T-cell (primary cell): ENCODE measurements around the gene ERBB2. TPM values are rescaled to one million over a fixed set of nuclear protein-coding genes. Genes with fewer than 3 reads are reported as not detected.
A peak's percentile ranks its signal among the peaks of the same experiment; 100 is the strongest.

Experiments used
- ATAC-seq, 4 experiments: fragments of 200-7000 bp in 3 of 4; fragments of 150-1000 bp in 1 of 4; cut with Tn5 transposase; replicated peaks in 1 of 4; 1 replicate in 3 of 4; 2 replicates in 1 of 4; pipeline ENCODE4 v1.10.0; 2021; ENCODE audit warnings: moderate library complexity in 3 of 4, mild to moderate bottlenecking in 2 of 4, moderate number of reproducible peaks in 1 of 4
- CTCF ChIA-PET, 2 donors: fragments of 300-600 bp; sonication (Branson Sonifier 250); formaldehyde crosslinking; loops; one replicate each; lab custom pipeline; 2022; ENCODE audit warnings: antibody characterized with exemption in 2 of 2; lab: Charles Lee
- POLR2A ChIA-PET, 2 donors: fragments of 300-600 bp; sonication (Branson Sonifier 250); formaldehyde crosslinking; loops; one replicate each; lab custom pipeline; 2022; ENCODE audit warnings: antibody characterized with exemption in 2 of 2; lab: Charles Lee
- DNase-seq, 35 experiments: peaks; one replicate each; pipeline versions ENCODE4 v3.0.0 to v3.0.0-alpha.2; 2013 to 2023
- H3K27ac ChIP-seq: one replicate; pipeline ENCODE4 v1.5.1; 2013; ENCODE audit warnings: low read length
- H3K27me3 ChIP-seq, 2 experiments: replicated peaks in 1 of 2; 1 replicate in 1 of 2; 2 replicates in 1 of 2; pipeline versions ENCODE4 v1.6.1 to v1.7.0; 2013; ENCODE audit warnings: low read length in 1 of 2, mixed read lengths in 1 of 2; ENCODE audit not compliant: control insufficient read depth in 2 of 2, insufficient read depth in 2 of 2; ENCODE audit errors: extremely low read depth in 1 of 2
- H3K36me3 ChIP-seq, 2 donors: 1 replicate in 1 of 2; 2 replicates in 1 of 2; pipeline versions ENCODE4 v1.6.1 to v1.7.0; 2013; ENCODE audit warnings: low read length in 1 of 2; ENCODE audit not compliant: control insufficient read depth in 2 of 2, insufficient read depth in 1 of 2; ENCODE audit errors: extremely low read depth in 1 of 2
- H3K4me1 ChIP-seq, 2 experiments: 1 replicate in 1 of 2; 2 replicates in 1 of 2; pipeline versions ENCODE4 v1.6.1 to v1.7.0; 2013; ENCODE audit warnings: low read length in 2 of 2, mixed read lengths in 1 of 2; ENCODE audit not compliant: insufficient read depth in 2 of 2, control insufficient read depth in 1 of 2; ENCODE audit errors: extremely low read depth in 1 of 2
- H3K4me3 ChIP-seq, 2 donors: 1 replicate in 1 of 2; 2 replicates in 1 of 2; pipeline versions ENCODE4 v1.5.1 to v1.7.0; 2013; ENCODE audit warnings: mild to moderate bottlenecking in 2 of 2, low read length in 1 of 2, moderate library complexity in 1 of 2; ENCODE audit not compliant: control insufficient read depth in 1 of 2; ENCODE audit errors: extremely low read depth in 1 of 2
- H3K9me3 ChIP-seq: 2 replicates; pipeline ENCODE4 v1.7.0; 2013
- H3K27ac Mint-ChIP-seq, 2 donors: one replicate each; pipeline ENCODE4 v1.8.0; 2020 to 2021; ENCODE audit warnings: mild to moderate bottlenecking in 2 of 2, mixed read lengths in 2 of 2
- H3K27me3 Mint-ChIP-seq, 2 donors: one replicate each; pipeline ENCODE4 v1.8.0; 2021 to 2022; ENCODE audit warnings: mixed read lengths in 2 of 2
- H3K36me3 Mint-ChIP-seq: one replicate; pipeline ENCODE4 v1.8.0; 2021; ENCODE audit warnings: mixed read lengths
- H3K4me1 Mint-ChIP-seq, 3 donors: one replicate each; pipeline ENCODE4 v1.8.0; 2020 to 2022; ENCODE audit warnings: mixed read lengths in 3 of 3, mild to moderate bottlenecking in 1 of 3
- H3K4me3 Mint-ChIP-seq, 3 donors: one replicate each; pipeline ENCODE4 v1.8.0; 2020 to 2022; ENCODE audit warnings: mild to moderate bottlenecking in 3 of 3, mixed read lengths in 3 of 3, moderate library complexity in 3 of 3
- H3K9me3 Mint-ChIP-seq, 3 donors: one replicate each; pipeline ENCODE4 v1.8.0; 2020 to 2022; ENCODE audit warnings: mixed read lengths in 3 of 3
- WGBS: methylation state at CpG from one replicate; pipeline ENCODE4 v1.1.5; 2013; ENCODE audit warnings: missing lambda C conversion rate; ENCODE audit not compliant: insufficient coverage; 5-methylcytosine and 5-hydroxymethylcytosine counted together
- total RNA-seq, 35 experiments: library from RNA in 6 of 35; stranded (reverse) in 6 of 35; fragments of 120-200 nt in 1 of 35; gene quantifications; one replicate each; pipeline versions ENCODE4 v1.2.1 to v1.2.4 and lab custom pipeline; 2013 to 2026

The ERBB2 gene
- total RNA-seq, 5 donors from 2014 or later (not counting 1 experiment from before 2014, with no cell fraction given): 4.1 to 8.8 (median 6.0) TPM

DNA sequence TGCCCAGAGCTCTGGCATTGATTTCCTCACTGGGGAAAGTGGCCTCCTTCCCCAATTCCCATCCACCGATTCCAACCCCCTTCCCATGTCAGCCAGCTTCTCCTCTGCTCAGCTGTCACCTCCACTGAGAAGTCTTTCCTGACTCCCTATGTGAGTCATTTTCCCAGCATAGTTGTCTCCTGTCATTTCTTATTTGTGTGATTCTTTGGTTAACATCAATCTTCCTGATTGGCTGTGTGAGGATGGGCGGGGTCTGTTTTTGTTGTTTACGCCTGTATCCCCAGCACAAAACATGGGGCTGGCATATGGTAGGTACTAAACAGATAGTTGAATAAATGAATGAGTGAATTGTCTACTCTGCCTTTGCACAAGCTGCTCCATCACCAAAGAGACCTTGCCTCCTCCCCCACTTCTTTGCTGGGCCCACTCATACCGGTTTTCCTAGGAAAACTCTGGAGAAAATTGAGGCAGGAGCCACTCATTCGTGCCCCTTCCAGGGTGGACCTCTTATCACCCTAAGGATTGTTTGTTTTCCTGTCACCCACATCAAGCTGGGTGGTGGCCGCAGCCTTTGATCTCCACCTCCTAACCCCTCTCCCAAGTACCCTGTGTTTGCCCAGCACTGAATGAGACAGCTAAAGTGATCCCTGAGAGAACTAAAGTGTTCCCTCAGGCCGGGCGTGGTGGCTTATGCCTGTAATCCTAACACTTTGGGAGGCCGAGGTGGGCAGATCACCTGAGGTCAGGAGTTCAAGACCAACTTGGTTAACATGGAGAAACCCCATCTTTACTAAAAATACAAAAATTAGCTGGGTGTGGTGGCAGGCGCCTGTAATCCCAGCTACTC, 36.7 kb downstream of the ERBB2 start:
- ChIA-PET CTCF (interaction anchor here in 1 of 2 donors (0.6 to 0.7 kb wide), 2 partner anchors 13 to 112 kb away, joined by 4 to 6 read pairs; no protein-coding TSS in a partner anchor), POLR2A (no interaction called here)
- peaks cover 10 to 19% (median 12%) of the 10 kb centered on the region in 3 donors for H3K4me1 Mint-ChIP-seq
- DNase-seq (no peak), ATAC-seq (no peak)
- peaks cover 0 to 47% of the 10 kb centered on the region in 2 experiments for H3K27me3 ChIP-seq
- H3K4me3 Mint-ChIP-seq: no peak overlapping the region
- H3K27ac Mint-ChIP-seq: no peak overlapping the region
- H3K36me3 Mint-ChIP-seq: no peaks in the 10 kb centered on the region
- peaks cover 4 to 26% of the 10 kb centered on the region in 2 experiments for H3K4me1 ChIP-seq
- H3K9me3 ChIP-seq: no peaks in the 10 kb centered on the region
- H3K36me3 ChIP-seq: no peaks in the 10 kb centered on the region
- H3K4me3 ChIP-seq: no peak overlapping the region
- no peak overlapping the region for H3K27ac ChIP-seq
- 92% methylated on average over 5 of the region's 10 CpGs for WGBS
- H3K27me3 Mint-ChIP-seq: peaks cover 8 to 25% of the 10 kb centered on the region in 2 donors
- no peaks in the 10 kb centered on the region for H3K9me3 Mint-ChIP-seq

DNA sequence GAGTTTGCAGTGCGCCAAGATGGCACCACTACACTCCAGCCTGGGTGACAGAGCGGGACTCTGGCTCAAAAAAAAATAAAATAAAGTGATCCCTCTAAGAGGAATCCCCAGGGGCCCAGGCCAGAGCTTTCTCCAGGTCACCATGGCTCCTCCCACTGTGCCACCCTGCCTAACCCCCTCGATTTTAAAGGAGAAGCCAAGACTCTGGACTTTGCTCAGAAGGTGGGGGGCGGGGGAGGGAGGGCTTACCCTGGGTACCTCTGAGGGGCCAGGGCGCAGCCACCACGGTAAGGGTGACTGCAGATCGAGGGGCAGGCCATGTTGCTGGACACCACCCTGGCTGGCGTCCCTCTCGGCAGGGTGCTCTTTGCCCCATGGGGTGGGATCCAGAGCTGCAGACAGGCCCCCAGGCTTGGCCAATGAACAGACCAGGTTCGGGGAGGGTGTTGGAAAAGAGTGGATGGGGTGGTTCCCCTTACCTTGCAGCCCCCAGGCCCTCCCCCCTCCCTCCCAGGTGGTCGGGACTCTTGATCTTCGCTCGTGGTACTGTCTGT, 37.4 kb downstream of the ERBB2 start:
- POLR2A ChIA-PET: no interaction called here
- H3K4me1 ChIP-seq: peaks cover 4 to 26% of the 10 kb centered on the region in 2 experiments
- ATAC-seq: no peak
- Mint-ChIP-seq H3K36me3 (no peaks in the 10 kb centered on the region), H3K4me1 (peaks cover 10 to 19% (median 12%) of the 10 kb centered on the region in 3 donors), H3K27me3 (peaks cover 8 to 25% of the 10 kb centered on the region in 2 donors), H3K9me3 (no peaks in the 10 kb centered on the region), H3K27ac (no peak overlapping the region), H3K4me3 (peak overlapping the region in 1 of 3 donors; percentile 82)
- peaks cover 0 to 51% of the 10 kb centered on the region in 2 experiments for H3K27me3 ChIP-seq
- no peak overlapping the region for H3K27ac ChIP-seq
- DNase-seq: no peak
- no peaks in the 10 kb centered on the region for H3K9me3 ChIP-seq
- H3K36me3 ChIP-seq: no peaks in the 10 kb centered on the region
- CTCF ChIA-PET: interaction anchor here in 1 of 2 donors (0.6 to 0.7 kb wide), 2 partner anchors 12 to 113 kb away, joined by 4 to 6 read pairs; no protein-coding TSS in a partner anchor
- no peak overlapping the region for H3K4me3 ChIP-seq
- WGBS: 89% methylated on average over 8 of the region's 13 CpGs

DNA sequence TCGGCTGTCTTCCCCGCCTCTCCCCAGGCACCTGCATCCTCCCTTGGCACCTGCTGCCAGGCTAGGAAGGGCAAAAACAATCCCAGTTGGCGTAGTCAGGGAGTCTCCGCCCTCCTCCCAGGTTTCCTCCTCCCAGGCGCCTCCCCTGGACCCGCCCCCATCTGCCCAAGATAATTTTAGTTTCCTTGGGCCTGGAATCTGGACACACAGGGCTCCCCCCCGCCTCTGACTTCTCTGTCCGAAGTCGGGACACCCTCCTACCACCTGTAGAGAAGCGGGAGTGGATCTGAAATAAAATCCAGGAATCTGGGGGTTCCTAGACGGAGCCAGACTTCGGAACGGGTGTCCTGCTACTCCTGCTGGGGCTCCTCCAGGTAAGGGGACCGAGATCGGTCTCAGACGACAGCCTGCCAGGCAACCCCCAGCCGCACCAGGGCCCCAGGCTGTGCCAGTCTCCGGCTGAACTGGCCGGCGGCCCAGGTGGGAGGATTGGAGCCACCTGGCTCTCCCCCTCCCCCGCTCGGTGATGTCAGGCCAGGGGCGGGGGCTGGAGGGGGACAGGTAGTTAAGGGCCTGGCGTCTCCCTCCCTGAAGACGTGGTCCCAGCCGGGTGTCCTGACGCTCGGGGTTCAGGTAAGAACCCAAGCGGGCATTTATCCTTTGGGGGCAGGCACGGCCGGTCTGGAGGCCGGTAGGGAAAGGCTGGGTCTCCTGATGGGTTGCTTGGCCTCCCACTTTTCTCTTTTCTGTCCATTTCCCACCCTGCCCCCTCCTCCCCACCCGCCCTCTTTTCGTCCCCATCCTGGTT, 38.1 kb downstream of the ERBB2 start, which contains the start of gene GRB7:
Gene GRB7 (plus strand): TSS at position 179 of the 808 bp plus-strand sequence. CDS start 4,364 bp downstream, outside the sequence.
- Histone ChIP-seq H3K4me1 (peaks cover 4 to 26% of the 10 kb centered on the region in 2 experiments), H3K27me3 (peaks cover 0 to 58% of the 10 kb centered on the region in 2 experiments), H3K27ac (no peak within 1 kb of the TSS), H3K4me3 (peak within 1 kb of the TSS; percentile 19 to 44), H3K9me3 (no peaks in the 10 kb centered on the region), H3K36me3 (no peaks in the 10 kb centered on the region)
- H3K36me3 Mint-ChIP-seq: no peaks in the 10 kb centered on the region
- ChIA-PET POLR2A (no interaction called here), CTCF (no interaction called here)
- peaks cover 8 to 28% of the 10 kb centered on the region in 2 donors for H3K27me3 Mint-ChIP-seq
- ATAC-seq (peak in 3 of 4 experiments; percentile 4 to 36 (median 21)), DNase-seq (no peak)
- no peaks in the 10 kb centered on the region for H3K9me3 Mint-ChIP-seq
- H3K27ac Mint-ChIP-seq: peak within 1 kb of the TSS in 1 of 2 donors; percentile 61
- peaks cover 10 to 19% (median 12%) of the 10 kb centered on the region in 3 donors for H3K4me1 Mint-ChIP-seq
- 54% methylated on average over 21 of the region's 34 CpGs for WGBS
- H3K4me3 Mint-ChIP-seq: peak within 1 kb of the TSS; percentile 55 to 82 (median 68)

DNA sequence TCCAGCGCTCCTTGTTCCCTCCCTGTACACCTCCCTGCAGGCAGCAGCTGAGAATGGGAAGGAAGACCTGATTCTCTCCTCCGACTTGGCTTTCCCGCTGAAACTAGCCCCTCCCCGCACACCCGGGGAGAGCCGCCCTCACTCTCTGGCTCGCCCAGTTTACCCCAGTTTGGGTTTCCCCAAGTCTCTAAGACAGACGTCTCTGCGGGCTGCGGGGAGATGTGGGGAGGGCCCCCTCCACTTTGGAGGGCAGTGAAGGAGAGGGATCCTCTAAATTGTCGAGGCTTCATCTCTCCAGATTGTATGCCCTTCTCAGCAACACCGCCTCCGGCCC, 38.7 kb downstream of the ERBB2 start:
- Mint-ChIP-seq H3K36me3 (no peaks in the 10 kb centered on the region), H3K27ac (peak overlapping the region in 1 of 2 donors; percentile 61), H3K27me3 (peaks cover 8 to 31% of the 10 kb centered on the region in 2 donors), H3K4me3 (peak overlapping the region; percentile 55 to 82 (median 68)), H3K9me3 (no peaks in the 10 kb centered on the region), H3K4me1 (peaks cover 10 to 19% (median 12%) of the 10 kb centered on the region in 3 donors)
- 10% methylated on average over 6 of the region's 13 CpGs for WGBS
- Histone ChIP-seq H3K9me3 (no peaks in the 10 kb centered on the region), H3K4me1 (peaks cover 4 to 26% of the 10 kb centered on the region in 2 experiments), H3K27me3 (peaks cover 0 to 63% of the 10 kb centered on the region in 2 experiments), H3K36me3 (no peaks in the 10 kb centered on the region), H3K27ac (no peak overlapping the region), H3K4me3 (peak overlapping the region in 1 of 2 donors; percentile 12)
- ChIA-PET POLR2A (no interaction called here), CTCF (no interaction called here)
- ATAC-seq (peak; percentile 67 to 100 (median 72)), DNase-seq (peak in 33 of 35 experiments; percentile 18 to 81 (median 63))

DNA sequence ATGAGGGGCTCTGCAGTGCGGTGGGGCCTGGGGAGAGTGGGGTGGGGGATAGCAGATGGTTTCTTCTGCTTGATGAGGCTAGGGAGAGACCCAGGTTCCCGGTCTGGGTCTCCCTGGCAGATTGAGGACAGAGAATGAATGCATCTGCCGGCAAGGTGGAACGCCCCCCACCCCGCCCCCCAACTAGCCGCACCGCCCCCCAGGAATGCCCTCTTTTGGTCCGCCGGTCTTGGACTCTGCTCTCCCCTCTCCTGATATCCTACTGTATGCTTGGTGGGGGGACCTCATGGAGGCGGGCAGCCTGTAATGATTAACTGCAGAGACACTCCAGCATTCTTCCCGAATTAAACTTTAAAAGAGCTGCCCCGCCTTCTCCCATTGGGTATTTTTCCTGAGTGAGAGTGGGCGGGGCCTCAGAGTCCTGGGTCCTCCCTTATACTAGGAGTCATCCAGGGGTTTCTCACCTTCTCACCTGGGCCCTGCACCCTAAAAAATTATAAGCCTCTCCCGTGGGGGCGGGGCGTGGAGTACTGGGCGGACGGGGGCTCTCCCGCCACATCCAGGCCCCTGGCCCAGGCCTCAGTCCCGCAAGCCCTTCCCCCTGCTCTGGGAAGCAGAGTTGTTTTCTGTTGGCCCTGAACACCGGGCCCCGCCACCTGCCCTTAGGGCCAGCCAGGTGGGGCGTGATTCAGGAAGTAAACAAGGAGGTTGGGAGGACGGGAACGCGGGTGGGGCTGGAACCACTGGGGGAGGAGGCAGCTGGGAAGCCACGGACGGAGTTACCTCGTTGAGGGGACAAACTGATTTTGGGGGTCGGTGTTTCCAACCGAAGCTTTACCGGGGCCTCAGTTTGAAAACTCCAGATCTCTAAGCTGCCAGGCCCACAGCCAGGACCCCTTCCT, 39.4 kb downstream of the ERBB2 start:
- Mint-ChIP-seq H3K4me1 (peaks cover 10 to 19% (median 12%) of the 10 kb centered on the region in 3 donors), H3K4me3 (peak overlapping the region in 2 of 3 donors; percentile 21 to 82), H3K27me3 (peaks cover 8 to 31% of the 10 kb centered on the region in 2 donors), H3K36me3 (no peaks in the 10 kb centered on the region), H3K27ac (no peak overlapping the region), H3K9me3 (no peaks in the 10 kb centered on the region)
- Histone ChIP-seq H3K36me3 (peaks cover 0 to 2% of the 10 kb centered on the region in 2 donors), H3K27ac (no peak overlapping the region), H3K9me3 (no peaks in the 10 kb centered on the region), H3K27me3 (peaks cover 0 to 70% of the 10 kb centered on the region in 2 experiments), H3K4me3 (no peak overlapping the region), H3K4me1 (peaks cover 4 to 26% of the 10 kb centered on the region in 2 experiments)
- peak in 1 of 4 experiments; percentile 44 for ATAC-seq
- no peak for DNase-seq
- WGBS: 67% methylated on average over 20 of the region's 32 CpGs
- ChIA-PET POLR2A (no interaction called here), CTCF (interaction anchor here in 1 of 2 donors (1.1 kb wide), 1 partner anchor 13 kb away, joined by 4 read pairs; no protein-coding TSS in a partner anchor)
